ENCODE data around the gene CD200.

CD200 gene, protein sequence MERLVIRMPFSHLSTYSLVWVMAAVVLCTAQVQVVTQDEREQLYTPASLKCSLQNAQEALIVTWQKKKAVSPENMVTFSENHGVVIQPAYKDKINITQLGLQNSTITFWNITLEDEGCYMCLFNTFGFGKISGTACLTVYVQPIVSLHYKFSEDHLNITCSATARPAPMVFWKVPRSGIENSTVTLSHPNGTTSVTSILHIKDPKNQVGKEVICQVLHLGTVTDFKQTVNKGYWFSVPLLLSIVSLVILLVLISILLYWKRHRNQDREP

DNA sequence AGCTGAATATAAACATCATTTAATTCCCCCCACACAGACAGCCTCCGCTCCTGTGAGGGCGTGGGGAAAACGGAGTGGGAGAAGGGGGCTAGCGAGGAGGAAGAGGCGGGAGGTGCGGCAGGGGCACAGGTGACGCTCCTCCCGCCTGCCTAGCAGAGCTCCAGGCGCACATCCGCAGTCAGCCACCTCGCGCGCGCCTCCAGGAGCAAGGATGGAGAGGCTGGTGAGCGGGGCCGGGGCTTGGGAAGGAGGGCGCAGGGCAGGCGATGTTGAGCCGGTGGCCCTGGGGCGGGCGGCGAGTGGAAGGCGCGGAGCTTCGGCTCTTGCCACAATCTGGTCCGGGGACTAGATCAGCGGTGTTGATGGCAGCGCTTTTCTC is at the start of gene CD200:
Gene CD200 (plus strand): TSS at position 155 of the 379 bp plus-strand sequence. CDS start 57 bp downstream, at position 212.
- TF ChIP-seq GATA2 (IDR thresholded peaks at IDR 0.05; ENCODE audit: low read depth, low read length) (no peak), GATA3 (IDR thresholded peaks at IDR 0.05; ENCODE audit: low read depth, low read length) (no peak)

DNA sequence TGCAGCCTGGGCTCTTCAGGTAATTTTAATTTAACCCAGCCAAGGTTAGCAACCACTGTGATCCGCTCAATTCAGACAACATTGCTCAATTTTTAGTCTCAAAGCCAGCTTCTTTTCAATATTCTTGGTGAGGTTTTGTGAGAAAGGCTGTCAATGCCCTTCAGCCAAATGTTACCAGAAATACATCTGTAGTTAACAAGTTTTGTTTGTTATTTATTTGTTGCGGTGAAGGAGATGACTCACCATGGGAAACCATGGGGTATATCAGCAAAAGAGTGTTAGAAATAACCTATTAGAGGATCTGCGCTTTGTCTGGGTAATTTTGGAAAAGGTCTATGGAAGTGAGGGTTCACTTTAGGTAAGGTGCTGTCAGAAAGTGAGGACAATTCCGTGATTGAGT is 43.9 kb upstream of the CD200 start:
- TF ChIP-seq GATA3 (IDR thresholded peaks at IDR 0.05; ENCODE audit: low read depth, low read length) (no peak), GATA2 (IDR thresholded peaks at IDR 0.05; ENCODE audit: low read depth, low read length) (no peak)

DNA sequence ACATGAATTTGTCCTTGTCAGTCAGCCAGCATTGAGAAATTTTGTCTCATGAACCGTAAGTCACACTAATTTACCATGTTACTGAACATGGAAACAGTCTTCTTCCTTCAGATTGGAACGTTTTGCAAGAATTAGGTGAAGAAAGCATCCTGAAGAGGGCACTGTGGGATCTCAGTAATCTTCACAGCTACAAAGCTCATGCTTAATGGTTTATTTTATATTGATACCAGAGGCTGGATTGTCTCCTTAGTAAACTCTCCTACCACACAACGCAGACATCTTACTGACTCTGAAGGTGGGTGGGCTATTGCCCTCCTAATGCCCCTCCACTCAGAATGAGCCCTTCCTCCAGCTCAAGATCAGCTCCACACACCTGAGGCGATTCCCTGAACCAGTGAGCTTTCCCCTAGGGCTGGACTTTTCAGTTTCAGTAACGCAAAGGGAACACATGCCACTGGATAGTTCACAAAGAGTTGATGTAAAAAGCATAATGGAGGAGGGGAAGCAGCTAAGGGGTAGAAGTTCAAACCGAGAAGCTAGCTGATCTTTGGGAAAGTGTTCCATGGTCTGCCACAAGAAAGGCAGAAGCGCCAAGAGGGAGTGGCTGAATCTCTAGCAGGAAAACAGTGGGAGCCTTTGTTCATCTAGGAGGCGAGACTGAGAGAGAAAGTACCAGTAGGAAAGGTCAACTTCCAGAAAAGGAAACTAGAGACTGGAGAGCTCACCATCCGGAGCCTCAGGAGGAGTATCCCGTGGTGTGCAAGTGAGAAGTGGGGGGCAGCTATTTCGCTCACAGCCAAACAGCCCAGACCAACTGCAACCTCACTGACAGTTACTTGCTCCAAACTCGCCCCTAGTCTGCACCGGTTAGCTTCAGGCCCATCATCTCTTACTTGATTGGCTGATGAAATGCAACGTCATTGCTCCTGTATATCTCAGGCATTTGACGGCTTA is 39.3 kb upstream of the CD200 start, which contains the start of gene SLC9C1:
Gene SLC9C1 (minus strand): TSS at position 849 of the 954 bp plus-strand sequence. CDS start 7,425 bp downstream, outside the sequence.
- TF ChIP-seq GATA3 (IDR thresholded peaks at IDR 0.05; ENCODE audit: low read depth, low read length) (no peak), GATA2 (IDR thresholded peaks at IDR 0.05; ENCODE audit: low read depth, low read length) (no peak)

DNA sequence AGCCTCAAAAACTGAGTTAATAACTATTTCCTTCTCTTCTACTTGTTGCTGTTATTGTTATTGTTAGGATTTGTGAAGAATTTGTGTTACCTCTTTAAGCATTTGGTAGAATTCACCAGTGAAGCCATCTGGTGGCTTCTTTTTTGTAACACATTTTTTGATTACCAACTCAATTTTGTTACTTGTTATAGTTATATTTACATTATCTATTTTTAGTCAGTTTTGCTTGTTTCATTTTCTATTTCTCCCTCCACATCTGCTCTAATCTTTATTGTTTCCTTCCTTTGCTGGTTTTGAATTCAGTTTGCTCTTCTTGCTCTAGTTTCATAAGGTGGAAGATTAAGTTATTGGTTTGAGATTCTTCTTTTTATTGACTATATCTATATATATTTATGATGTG is 35.2 kb upstream of the CD200 start:
- no peak for TF ChIP-seq GATA3 (IDR thresholded peaks at IDR 0.05; ENCODE audit: low read depth, low read length)
- no peak for TF ChIP-seq GATA2 (IDR thresholded peaks at IDR 0.05; ENCODE audit: low read depth, low read length)

DNA sequence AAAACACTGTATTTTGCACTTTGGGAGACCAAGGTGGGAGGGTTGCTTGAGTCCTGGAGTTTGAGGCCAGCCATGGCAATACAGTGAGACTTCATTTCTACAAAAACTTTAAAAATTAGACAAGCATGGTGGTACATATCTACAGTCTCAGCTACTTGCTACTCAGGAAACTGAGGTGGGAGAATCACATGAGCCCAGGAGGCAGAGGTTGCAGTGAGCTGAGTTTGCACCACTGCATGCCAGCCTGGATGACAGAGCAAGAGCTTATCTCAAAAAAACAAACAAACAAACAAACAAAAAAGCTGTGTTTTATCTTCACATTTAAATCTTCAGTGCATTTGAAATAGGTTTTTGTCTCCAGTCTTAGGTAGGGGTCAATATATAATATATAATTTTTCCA is 34.2 kb upstream of the CD200 start:
- TF ChIP-seq GATA2 (IDR thresholded peaks at IDR 0.05; ENCODE audit: low read depth, low read length) (no peak), GATA3 (IDR thresholded peaks at IDR 0.05; ENCODE audit: low read depth, low read length) (no peak)

DNA sequence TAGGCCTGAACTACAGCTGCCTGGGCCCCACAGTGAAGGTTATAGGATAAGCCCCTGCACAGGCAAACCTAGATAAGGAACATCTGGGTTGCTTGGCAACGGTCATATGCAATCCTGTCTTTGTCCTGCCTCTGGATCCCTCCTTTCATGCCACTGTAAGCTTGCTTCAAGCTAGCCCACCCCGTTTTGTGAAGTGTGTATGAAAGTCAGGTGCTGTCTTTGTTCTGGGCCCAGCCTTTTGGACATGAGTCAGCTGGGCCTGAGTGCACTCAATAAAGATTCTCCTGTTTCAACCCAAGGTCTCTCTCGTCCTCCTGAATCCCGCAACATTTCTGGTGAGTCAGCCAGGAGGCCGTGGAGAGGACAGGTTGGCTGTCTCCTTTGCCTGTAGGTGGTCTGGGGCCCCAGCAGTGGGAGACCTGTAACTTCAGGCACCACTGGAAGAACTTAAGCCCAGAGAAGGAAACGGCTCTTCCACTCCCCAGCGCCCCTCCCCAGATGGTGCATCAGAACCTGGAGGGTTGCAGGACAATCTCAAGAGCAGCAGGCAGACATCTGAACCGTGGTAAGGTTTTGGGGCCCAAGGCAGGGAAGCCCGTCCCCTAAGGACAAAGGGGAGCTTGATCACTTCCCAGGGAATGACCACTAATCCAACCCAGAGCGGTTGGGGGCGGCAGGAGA is 30.7 kb upstream of the CD200 start:
- peak; percentile 41 for TF ChIP-seq GATA2 (IDR thresholded peaks at IDR 0.05; ENCODE audit: low read depth, low read length)
- no peak for TF ChIP-seq GATA3 (IDR thresholded peaks at IDR 0.05; ENCODE audit: low read depth, low read length)

DNA sequence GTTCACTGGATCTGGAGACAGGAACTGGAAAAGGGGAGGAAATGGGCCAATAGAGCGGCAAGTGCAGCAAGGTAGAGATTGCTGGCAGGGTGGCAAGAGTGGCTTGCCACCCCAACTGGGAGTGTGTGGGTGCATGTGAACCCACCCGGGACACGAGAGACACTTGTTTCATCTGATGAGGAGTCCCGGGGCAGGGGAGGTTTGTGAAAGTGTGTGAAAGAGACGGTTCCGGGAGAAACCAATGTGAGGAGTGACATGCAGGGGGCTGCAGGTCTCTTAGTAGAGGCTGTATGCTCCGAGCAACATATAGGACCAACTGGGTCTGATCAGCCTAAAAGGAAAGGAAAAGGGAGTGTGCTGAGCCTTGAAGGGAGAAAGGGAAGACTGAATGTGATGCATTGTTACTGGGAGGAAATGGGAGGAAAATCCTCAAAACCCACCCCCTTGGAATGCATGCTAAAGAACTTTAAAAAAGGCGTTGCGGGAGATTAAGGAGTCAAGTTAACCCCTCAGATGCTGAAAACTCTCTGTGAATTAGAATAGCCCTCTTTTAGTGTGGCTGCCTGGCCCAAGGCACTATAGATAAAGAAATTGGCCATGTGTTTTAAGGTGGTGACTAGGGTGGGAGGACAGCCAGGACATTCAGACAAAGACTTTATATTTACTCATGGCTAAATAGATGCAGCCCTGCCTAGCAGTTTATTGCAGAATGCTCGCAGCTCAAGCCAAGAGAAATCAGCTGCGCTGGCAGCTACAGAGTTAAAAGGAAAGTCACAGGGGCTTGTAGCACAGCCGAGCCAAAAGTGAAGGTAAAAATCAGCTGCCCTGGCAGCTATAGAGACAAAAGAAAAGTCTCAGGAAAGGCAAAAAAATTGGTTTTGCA is 29.8 kb upstream of the CD200 start:
- TF ChIP-seq GATA3 (IDR thresholded peaks at IDR 0.05; ENCODE audit: low read depth, low read length) (no peak), GATA2 (IDR thresholded peaks at IDR 0.05; ENCODE audit: low read depth, low read length) (no peak)

DNA sequence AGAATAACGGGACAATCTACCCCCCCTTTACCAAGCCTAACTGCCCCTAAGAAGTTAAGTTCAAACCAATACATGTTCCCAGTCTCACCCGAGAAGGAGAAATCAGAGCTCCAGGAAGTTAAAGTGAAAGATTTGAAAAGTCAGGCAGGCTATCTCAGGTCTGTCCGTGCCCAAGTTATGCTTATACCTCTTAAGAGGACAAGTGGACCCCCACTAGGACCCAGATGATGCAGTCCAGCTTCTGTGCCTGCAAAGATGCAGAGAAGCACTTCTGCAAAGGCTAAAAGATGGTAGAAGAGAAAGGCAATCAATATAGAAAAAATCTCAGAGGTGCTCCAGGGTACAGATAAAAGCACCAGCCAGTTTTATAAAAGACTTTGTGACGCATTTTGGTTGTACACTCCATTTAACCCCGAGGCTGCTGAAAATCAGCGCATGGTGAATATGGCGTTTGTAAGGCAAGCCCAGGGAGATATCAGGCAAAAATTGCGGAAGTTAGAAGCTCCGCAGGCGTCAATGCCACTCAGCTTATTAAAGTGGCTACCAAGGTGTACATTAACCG is 29.1 kb upstream of the CD200 start:
- TF ChIP-seq GATA2 (IDR thresholded peaks at IDR 0.05; ENCODE audit: low read depth, low read length) (no peak), GATA3 (IDR thresholded peaks at IDR 0.05; ENCODE audit: low read depth, low read length) (no peak)

DNA sequence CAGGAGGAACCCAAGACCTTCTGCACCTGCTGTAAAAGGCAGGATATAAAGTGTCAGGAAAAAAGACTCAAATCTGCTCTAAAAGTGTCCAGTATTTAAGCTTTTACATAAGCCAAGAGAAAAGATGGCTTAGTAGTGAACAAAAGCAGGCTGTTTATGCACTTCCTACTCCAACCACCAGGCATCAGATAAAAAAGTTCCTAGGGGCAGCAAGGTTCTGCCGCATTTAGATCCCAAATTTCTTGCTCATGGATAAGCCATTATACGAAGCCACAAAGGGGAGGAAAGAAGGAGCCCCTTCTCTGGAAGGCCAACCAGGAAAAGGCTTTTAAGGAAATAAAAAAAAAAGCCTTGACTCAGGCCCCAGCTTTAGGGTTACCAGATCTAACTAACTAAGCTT is 28.3 kb upstream of the CD200 start:
- TF ChIP-seq GATA3 (IDR thresholded peaks at IDR 0.05; ENCODE audit: low read depth, low read length) (no peak), GATA2 (IDR thresholded peaks at IDR 0.05; ENCODE audit: low read depth, low read length) (no peak)

DNA sequence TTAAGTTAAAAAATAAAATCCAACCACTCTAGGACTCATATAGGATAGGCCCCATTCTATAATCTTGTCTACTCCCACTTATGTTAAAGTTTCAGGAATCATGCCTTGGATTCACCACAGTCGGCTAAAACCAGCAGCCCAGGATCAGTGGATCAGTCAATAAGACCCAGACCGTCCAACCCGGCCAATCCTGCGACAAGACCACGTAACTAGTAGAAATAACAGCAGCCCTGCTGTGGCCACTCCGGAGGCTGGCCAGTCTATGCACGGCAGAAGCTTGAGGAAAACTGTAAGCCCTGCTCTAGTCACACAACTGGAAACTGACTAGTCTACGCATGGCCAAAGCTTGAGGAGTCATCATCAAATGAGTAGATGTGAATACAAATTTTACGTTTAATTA is 26.1 kb upstream of the CD200 start:
- TF ChIP-seq GATA2 (IDR thresholded peaks at IDR 0.05; ENCODE audit: low read depth, low read length) (no peak), GATA3 (IDR thresholded peaks at IDR 0.05; ENCODE audit: low read depth, low read length) (no peak)

DNA sequence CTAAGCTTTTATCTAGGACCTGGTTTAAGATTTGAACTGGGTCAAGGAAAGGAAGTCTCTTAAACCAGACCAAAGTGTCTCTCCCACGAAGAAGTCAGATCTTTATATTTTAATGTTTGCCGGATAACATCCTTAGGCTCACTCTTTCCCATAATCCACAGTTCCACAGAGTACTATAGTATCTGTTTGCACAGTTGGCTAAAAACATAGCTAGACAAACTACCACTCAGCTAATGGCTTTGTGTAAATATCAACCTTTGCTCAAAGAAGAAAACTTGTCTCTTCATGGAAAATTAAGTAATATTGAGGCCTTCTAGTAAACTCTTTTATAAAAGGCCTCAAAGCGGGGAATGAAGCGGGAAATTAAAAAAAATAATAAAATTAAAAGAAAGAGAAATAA is 25.4 kb upstream of the CD200 start:
- TF ChIP-seq GATA3 (IDR thresholded peaks at IDR 0.05; ENCODE audit: low read depth, low read length) (no peak), GATA2 (IDR thresholded peaks at IDR 0.05; ENCODE audit: low read depth, low read length) (no peak)

DNA sequence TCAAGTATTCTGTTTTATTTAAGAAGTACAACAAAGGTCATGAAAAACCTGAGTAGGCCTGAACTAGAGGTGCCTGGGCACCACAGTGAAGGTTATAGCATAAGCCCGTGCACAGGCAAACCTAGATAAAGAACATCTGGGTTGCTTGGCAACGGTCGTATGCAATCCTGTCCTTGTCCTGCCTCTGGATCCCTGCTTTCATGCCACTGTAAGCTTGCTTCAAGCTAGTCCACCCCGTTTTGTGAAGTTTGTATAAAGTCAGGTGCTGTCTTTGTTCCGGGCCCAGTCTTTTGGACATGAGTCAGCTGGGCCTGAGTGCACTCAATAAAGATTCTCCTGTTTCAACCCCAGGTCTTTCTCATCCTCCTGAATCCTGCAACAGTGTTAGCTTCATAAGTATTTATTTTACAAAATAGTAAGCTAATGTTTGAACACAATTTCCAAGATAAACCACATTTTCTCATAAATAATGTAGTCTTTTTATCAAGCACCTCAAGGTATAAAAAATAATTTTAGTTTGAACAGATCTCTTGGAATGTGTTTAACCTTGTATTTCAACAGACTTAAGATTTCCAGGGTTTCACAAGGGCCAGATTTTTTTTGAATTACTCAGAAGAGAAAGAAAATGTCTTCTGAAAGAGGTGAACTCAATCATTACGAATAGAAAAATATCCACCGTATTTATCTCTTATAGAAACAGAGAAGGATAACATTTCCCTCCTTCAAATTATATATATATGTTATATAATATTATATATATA is 24.6 kb upstream of the CD200 start:
- TF ChIP-seq GATA2 (IDR thresholded peaks at IDR 0.05; ENCODE audit: low read depth, low read length), result 0 out of 2 replicates have a peak, but pooled peaks have one; percentile 38
- no peak for TF ChIP-seq GATA3 (IDR thresholded peaks at IDR 0.05; ENCODE audit: low read depth, low read length)
